ENCODE measurements around the gene DEPDC5.
"Not testable (repeated sequence)": the region's sequence is repeated elsewhere in the genome, so short reads cannot be mapped to it uniquely, and the experiment has no call there.

DEPDC5 gene

DNA sequence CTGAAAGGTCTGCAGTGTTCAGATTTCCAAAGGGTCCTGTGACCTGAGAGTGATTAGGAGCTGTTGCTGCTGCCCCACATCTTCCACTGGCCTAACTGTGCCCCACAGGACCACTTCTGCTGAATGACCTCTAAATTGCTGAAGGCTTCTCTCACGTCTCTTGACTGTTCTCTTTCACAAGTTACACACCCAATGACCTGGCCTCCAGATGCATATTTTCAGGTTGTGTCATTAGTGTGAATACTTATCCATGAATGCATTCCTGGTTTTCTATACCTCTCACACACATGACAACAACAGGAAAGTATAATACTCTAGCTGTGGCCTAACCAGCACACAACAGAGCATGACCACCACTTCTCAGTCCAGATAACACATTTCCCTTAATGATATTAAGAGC, 19.3 kb upstream of the DEPDC5 start:
- H3K4me3 ChIP-seq (ENCODE audit: low read depth in 1 of 2, low read length in 2 of 2): no peak overlapping the region
- no peaks in the 10 kb centered on the region for H3K9me3 ChIP-seq (ENCODE audit: control insufficient read depth in 1 of 2, low read length in 2 of 2)
- H3K4me1 ChIP-seq (ENCODE audit: control insufficient read depth in 1 of 2, insufficient read depth in 2 of 2, low read length in 2 of 2): peaks cover 3 to 4% of the 10 kb centered on the region in 2 donors
- H3K27me3 ChIP-seq (ENCODE audit: low read depth, low read length): no peaks in the 10 kb centered on the region
- H3K36me3 ChIP-seq (ENCODE audit: control insufficient read depth in 1 of 2, insufficient read depth in 2 of 2, low read length in 2 of 2): peaks cover 0 to 12% of the 10 kb centered on the region in 2 donors
- H3K27ac ChIP-seq (ENCODE audit: low read length): no peak overlapping the region

DNA sequence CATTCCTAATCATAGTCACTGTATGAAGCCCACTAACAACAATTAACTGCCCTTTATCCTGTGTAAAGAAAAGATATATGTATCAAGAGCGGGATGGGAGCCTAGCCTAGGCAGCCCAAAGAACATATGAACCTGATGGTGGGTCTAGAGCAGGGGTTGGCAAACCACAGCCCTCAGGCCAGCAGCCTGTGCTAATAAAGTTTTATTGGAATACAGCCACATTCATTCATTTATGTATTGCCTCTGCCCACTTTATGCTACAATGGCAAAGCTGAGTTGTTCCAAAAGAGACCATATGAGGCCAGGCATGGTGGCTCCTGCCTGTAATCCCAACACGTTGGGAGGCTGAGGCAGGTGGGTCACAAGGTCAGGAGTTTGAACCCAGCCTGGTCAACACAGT, 17.4 kb upstream of the DEPDC5 start:
- Histone ChIP-seq H3K36me3 (ENCODE audit: control insufficient read depth in 1 of 2, insufficient read depth in 2 of 2, low read length in 2 of 2) (peaks cover 0 to 12% of the 10 kb centered on the region in 2 donors), H3K4me3 (ENCODE audit: low read depth in 1 of 2, low read length in 2 of 2) (no peak overlapping the region), H3K9me3 (ENCODE audit: control insufficient read depth in 1 of 2, low read length in 2 of 2) (no peaks in the 10 kb centered on the region), H3K4me1 (ENCODE audit: control insufficient read depth in 1 of 2, insufficient read depth in 2 of 2, low read length in 2 of 2) (peaks cover 5% of the 10 kb centered on the region in 2 donors), H3K27ac (ENCODE audit: low read length) (no peak overlapping the region), H3K27me3 (ENCODE audit: low read depth, low read length) (no peaks in the 10 kb centered on the region)

DNA sequence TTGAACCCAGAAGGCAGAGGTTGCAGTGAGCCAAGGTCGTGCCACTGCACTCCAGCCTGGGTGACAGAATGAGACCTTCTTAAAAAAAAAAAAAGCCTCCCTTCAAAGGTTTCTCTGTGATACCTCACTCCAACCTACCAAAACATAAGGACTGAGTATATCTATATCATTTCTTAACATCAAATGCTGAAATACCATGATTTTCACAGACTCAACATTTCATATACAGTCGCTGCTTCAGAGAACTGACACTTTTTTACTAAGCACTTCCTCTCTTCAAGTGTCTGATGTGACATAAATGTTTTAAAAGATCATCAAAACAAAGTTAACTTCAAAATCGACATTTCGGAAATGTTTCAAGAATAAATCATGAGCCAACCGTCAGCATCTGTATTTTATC, 15.9 kb upstream of the DEPDC5 start:
- no peak overlapping the region for H3K4me3 ChIP-seq (ENCODE audit: low read depth in 1 of 2, low read length in 2 of 2)
- no peaks in the 10 kb centered on the region for H3K9me3 ChIP-seq (ENCODE audit: control insufficient read depth in 1 of 2, low read length in 2 of 2)
- H3K4me1 ChIP-seq (ENCODE audit: control insufficient read depth in 1 of 2, insufficient read depth in 2 of 2, low read length in 2 of 2): peaks cover 5% of the 10 kb centered on the region in 2 donors
- H3K27me3 ChIP-seq (ENCODE audit: low read depth, low read length): no peaks in the 10 kb centered on the region
- H3K27ac ChIP-seq (ENCODE audit: low read length): no peak overlapping the region
- peaks cover 0 to 12% of the 10 kb centered on the region in 2 donors for H3K36me3 ChIP-seq (ENCODE audit: control insufficient read depth in 1 of 2, insufficient read depth in 2 of 2, low read length in 2 of 2)

DNA sequence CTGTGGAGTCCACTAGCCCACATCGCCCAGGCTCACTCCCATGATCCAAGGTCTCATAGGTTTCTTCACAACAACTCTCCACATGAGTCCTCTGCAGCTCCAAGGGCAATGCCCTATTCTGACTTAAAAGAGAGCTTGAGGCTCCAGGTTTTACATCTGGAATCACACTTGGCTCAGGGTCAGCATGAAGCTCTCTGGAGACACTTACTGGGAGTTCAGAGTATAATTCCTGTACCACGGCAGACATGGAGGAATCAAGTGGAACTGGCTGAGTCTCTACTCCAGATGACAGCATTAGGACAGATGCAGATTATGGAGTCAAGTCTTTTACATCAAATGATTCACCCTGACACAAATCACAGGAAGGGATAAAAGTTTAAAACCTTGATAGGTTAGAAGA, 15.3 kb upstream of the DEPDC5 start:
- no peaks in the 10 kb centered on the region for H3K27me3 ChIP-seq (ENCODE audit: low read depth, low read length)

DNA sequence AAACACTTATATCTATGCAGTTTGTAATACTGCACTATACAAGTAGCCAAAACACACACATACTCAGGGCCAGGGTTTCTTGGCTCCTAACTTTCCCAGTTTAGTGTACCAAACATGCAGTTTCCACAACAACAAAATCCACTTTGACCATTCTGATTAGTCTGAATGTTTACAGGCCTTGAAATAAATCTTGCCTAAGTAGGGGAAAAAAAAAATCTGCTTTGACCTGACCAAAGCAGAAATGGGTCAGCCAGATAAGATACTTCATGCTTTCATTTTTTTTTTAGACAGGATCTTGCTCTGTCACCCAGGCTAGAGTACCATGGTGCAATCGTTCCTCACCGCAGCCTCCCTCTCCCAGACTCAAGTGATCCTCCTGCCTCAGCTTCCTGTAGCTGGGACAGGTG, 14.0 kb upstream of the DEPDC5 start:
- H3K36me3 ChIP-seq (ENCODE audit: control insufficient read depth in 1 of 2, insufficient read depth in 2 of 2, low read length in 2 of 2): peaks cover 0 to 8% of the 10 kb centered on the region in 2 donors
- no peak overlapping the region for H3K27ac ChIP-seq (ENCODE audit: low read length)
- no peaks in the 10 kb centered on the region for H3K27me3 ChIP-seq (ENCODE audit: low read depth, low read length)
- H3K4me3 ChIP-seq (ENCODE audit: low read depth in 1 of 2, low read length in 2 of 2): no peak overlapping the region
- peaks cover 5% of the 10 kb centered on the region in 2 donors for H3K4me1 ChIP-seq (ENCODE audit: control insufficient read depth in 1 of 2, insufficient read depth in 2 of 2, low read length in 2 of 2)
- no peaks in the 10 kb centered on the region for H3K9me3 ChIP-seq (ENCODE audit: control insufficient read depth in 1 of 2, low read length in 2 of 2)

More for the DNA sequence above, 15.3 kb upstream of the DEPDC5 start:
- Histone ChIP-seq H3K36me3 (ENCODE audit: control insufficient read depth in 1 of 2, insufficient read depth in 2 of 2, low read length in 2 of 2) (peaks cover 0 to 12% of the 10 kb centered on the region in 2 donors), H3K27ac (ENCODE audit: low read length) (no peak overlapping the region), H3K4me1 (ENCODE audit: control insufficient read depth in 1 of 2, insufficient read depth in 2 of 2, low read length in 2 of 2) (peaks cover 5% of the 10 kb centered on the region in 2 donors), H3K9me3 (ENCODE audit: control insufficient read depth in 1 of 2, low read length in 2 of 2) (no peaks in the 10 kb centered on the region), H3K4me3 (ENCODE audit: low read depth in 1 of 2, low read length in 2 of 2) (no peak overlapping the region)

DNA sequence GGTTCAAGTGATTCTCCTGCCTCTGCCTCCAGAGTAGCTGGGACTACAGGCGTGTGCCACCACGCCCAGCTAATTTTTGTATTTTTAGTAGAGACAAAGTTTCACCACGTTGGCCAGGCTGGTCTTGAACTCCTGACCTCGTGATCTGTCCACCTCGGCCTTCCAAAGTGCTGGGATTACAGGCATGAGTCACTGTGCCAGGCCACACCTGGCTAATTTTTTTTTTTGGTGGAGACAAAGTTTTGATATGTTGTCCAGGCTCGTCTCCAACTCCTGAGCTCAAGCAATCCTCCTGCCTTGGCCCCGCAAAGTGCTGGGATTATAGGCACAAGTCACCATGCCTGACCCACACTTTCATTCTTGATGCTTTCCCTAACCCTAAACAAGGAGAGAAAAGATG, 13.5 kb upstream of the DEPDC5 start:
- H3K27ac ChIP-seq (ENCODE audit: low read length); H3K4me3 ChIP-seq (ENCODE audit: low read depth in 1 of 2, low read length in 2 of 2); H3K36me3 ChIP-seq (ENCODE audit: control insufficient read depth in 1 of 2, insufficient read depth in 2 of 2, low read length in 2 of 2); H3K9me3 ChIP-seq (ENCODE audit: control insufficient read depth in 1 of 2, low read length in 2 of 2); H3K27me3 ChIP-seq (ENCODE audit: low read depth, low read length); H3K4me1 ChIP-seq (ENCODE audit: control insufficient read depth in 1 of 2, insufficient read depth in 2 of 2, low read length in 2 of 2): not testable (repeated sequence)

DNA sequence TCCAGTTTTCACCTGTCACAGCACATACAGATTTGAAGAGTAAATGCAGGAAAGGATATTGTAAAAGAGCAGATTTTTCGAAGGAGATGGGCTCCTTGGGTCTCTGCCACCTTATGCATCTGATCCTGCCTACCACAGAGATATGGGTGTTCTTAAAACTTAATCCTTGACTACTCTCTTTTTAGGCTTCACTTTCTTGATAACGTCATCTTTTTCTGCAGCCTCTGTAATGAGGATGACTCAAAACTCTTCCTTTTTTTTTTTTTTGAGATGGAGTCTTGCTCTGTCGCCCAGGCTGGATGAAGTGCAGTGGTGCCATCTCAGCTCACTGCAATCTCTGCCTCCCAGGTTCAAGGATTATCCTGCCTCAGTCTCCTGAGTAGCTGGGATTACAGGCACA, 11.7 kb upstream of the DEPDC5 start:
- Histone ChIP-seq H3K36me3 (ENCODE audit: control insufficient read depth in 1 of 2, insufficient read depth in 2 of 2, low read length in 2 of 2) (peaks cover 0 to 7% of the 10 kb centered on the region in 2 donors), H3K27me3 (ENCODE audit: low read depth, low read length) (no peaks in the 10 kb centered on the region), H3K27ac (ENCODE audit: low read length) (no peak overlapping the region), H3K9me3 (ENCODE audit: control insufficient read depth in 1 of 2, low read length in 2 of 2) (no peaks in the 10 kb centered on the region), H3K4me3 (ENCODE audit: low read depth in 1 of 2, low read length in 2 of 2) (no peak overlapping the region), H3K4me1 (ENCODE audit: control insufficient read depth in 1 of 2, insufficient read depth in 2 of 2, low read length in 2 of 2) (peaks cover 5% of the 10 kb centered on the region in 2 donors)

DNA sequence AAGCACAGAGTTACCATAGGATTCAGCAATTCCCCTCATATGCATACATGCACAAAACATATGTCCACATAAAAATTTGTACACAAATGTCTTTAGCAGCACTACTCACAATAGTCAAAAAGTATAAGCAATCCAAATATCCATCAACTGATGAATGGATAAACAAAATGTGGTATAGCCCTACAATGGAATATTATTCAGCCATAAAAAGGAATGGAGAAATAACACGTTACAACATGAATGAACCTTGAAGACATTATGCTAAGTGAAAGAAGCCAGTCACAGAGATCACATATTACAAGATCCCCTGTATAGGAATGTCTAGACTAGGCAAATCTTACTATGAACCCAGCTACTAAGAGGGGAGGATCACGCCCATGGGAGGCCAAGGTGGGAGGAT, 11.1 kb upstream of the DEPDC5 start:
- peaks cover 0 to 7% of the 10 kb centered on the region in 2 donors for H3K36me3 ChIP-seq (ENCODE audit: control insufficient read depth in 1 of 2, insufficient read depth in 2 of 2, low read length in 2 of 2)
- no peaks in the 10 kb centered on the region for H3K9me3 ChIP-seq (ENCODE audit: control insufficient read depth in 1 of 2, low read length in 2 of 2)
- H3K27ac ChIP-seq (ENCODE audit: low read length): no peak overlapping the region
- H3K27me3 ChIP-seq (ENCODE audit: low read depth, low read length): no peaks in the 10 kb centered on the region
- no peak overlapping the region for H3K4me3 ChIP-seq (ENCODE audit: low read depth in 1 of 2, low read length in 2 of 2)
- H3K4me1 ChIP-seq (ENCODE audit: control insufficient read depth in 1 of 2, insufficient read depth in 2 of 2, low read length in 2 of 2): peaks cover 5 to 10% of the 10 kb centered on the region in 2 donors

DNA sequence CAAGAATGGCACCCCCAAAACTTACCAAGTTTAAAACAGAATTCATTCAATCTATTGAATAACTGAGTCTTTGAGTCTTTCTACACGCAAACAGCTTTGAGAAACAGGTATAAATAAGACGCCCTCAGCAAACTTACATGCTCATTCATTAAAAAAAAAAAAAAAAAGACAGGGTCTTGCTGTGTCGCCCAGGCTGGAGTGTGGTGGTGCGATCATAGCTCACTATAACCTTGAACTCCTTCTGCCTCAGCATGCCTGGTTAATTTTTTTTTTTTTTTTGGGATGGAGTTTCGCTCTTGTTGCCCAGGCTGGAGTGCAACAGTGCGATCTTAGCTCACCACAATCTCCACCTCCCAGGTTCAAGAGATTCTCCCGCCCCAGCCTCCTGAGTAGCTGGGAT, 9.9 kb upstream of the DEPDC5 start:
- peaks cover 13 to 22% of the 10 kb centered on the region in 2 donors for H3K4me1 ChIP-seq (ENCODE audit: control insufficient read depth in 1 of 2, insufficient read depth in 2 of 2, low read length in 2 of 2)
- H3K27me3 ChIP-seq (ENCODE audit: low read depth, low read length): no peaks in the 10 kb centered on the region
- no peak overlapping the region for H3K27ac ChIP-seq (ENCODE audit: low read length)
- H3K4me3 ChIP-seq (ENCODE audit: low read depth in 1 of 2, low read length in 2 of 2): no peak overlapping the region
- H3K36me3 ChIP-seq (ENCODE audit: control insufficient read depth in 1 of 2, insufficient read depth in 2 of 2, low read length in 2 of 2): no peaks in the 10 kb centered on the region
- no peaks in the 10 kb centered on the region for H3K9me3 ChIP-seq (ENCODE audit: control insufficient read depth in 1 of 2, low read length in 2 of 2)

DNA sequence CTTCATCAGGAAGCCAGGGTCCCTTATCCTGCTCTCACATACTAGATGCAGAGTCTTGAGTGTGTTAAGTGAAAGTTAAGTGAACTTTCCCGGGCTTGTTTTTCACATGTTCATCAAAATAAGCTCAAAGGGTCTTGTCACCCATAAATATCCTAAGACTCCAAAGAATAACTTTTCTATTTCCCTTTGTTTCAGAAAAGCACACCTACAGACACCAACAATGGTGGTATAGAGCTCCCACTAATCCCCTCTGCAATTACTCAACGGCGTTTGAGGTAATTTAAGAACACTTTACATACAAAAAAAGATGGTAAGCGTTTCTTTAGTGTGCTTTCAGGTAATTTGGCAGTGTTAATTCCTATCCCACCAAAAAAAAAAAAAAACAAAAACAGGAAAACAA, 6.4 kb upstream of the DEPDC5 start:
- H3K9me3 ChIP-seq (ENCODE audit: control insufficient read depth in 1 of 2, low read length in 2 of 2): no peaks in the 10 kb centered on the region
- H3K36me3 ChIP-seq (ENCODE audit: control insufficient read depth in 1 of 2, insufficient read depth in 2 of 2, low read length in 2 of 2): no peaks in the 10 kb centered on the region
- no peaks in the 10 kb centered on the region for H3K27me3 ChIP-seq (ENCODE audit: low read depth, low read length)
- no peak overlapping the region for H3K4me3 ChIP-seq (ENCODE audit: low read depth in 1 of 2, low read length in 2 of 2)
- peaks cover 20 to 27% of the 10 kb centered on the region in 2 donors for H3K4me1 ChIP-seq (ENCODE audit: control insufficient read depth in 1 of 2, insufficient read depth in 2 of 2, low read length in 2 of 2)
- no peak overlapping the region for H3K27ac ChIP-seq (ENCODE audit: low read length)

DNA sequence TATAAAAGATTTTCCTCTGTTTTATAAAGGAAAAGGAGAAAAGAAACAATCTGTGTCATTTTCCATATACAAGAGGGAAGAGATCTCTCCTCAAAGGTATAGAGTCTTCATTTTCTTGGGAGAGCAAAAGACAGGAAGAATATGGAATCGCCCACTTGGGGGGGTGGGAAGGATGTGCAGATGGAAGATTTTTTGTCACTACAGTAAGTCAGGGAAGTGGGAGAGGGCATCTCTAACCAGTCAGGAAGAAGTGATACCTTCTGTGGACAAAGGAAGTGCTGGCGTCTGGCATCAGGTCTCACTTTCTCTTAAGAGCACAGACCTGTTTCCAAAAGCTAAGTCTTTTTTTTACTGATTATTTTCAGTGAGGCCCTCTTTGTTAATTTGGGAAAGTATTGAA, 5.3 kb upstream of the DEPDC5 start:
- H3K4me1 ChIP-seq (ENCODE audit: control insufficient read depth in 1 of 2, insufficient read depth in 2 of 2, low read length in 2 of 2): peaks cover 28 to 35% of the 10 kb centered on the region in 2 donors
- no peaks in the 10 kb centered on the region for H3K36me3 ChIP-seq (ENCODE audit: control insufficient read depth in 1 of 2, insufficient read depth in 2 of 2, low read length in 2 of 2)
- no peaks in the 10 kb centered on the region for H3K9me3 ChIP-seq (ENCODE audit: control insufficient read depth in 1 of 2, low read length in 2 of 2)
- peak overlapping the region; percentile 88 for H3K27ac ChIP-seq (ENCODE audit: low read length)
- H3K4me3 ChIP-seq (ENCODE audit: low read depth in 1 of 2, low read length in 2 of 2): peak overlapping the region; percentile 89 to 93
- H3K27me3 ChIP-seq (ENCODE audit: low read depth, low read length): no peaks in the 10 kb centered on the region

DNA sequence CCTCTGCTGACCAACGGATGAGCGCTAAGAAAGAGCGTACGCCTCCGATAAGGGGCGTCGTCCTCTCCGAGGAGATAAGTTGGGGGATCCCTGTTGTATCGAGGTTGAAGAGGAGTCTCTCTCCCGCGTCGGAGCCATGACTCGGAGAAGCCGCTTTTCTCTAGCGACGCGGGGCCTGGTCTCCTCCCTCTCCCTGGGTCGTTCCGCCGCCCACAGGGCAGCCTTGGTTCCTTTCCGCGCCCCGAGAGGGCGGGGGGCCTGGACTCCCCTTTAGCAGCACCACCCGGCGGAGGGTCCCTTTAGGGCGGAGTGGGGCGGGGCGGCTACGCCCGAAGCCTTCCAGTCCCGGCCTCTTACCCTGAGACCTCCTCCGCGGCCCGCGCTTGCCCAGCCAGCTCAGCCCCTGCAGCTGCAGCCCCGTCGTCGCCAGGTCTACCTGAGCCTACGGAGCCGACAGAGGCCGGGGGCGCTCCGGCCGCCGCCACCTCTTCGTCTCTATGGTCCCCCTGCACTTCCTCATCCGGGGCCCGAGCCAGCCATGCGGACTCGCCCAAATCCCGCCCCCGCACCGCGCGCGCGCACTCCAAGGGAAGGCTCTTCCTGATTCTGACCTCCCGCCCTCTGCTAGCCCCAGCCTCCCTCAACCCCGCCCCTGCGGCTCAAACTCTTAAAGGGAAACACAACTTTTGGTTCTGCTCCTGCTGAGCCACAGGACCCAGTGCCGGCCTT, 4.0 kb upstream of the DEPDC5 start, which contains the start of gene PRR14L:
PRR14L (minus strand) TSS at position 497 of the 729 bp plus-strand sequence. CDS start 11,272 bp downstream, outside the sequence.
- Histone ChIP-seq H3K27ac (ENCODE audit: low read length) (peak within 1 kb of the TSS; percentile 88), H3K27me3 (ENCODE audit: low read depth, low read length) (no peaks in the 10 kb centered on the region), H3K4me1 (ENCODE audit: control insufficient read depth in 1 of 2, insufficient read depth in 2 of 2, low read length in 2 of 2) (peaks cover 34 to 42% of the 10 kb centered on the region in 2 donors), H3K36me3 (ENCODE audit: control insufficient read depth in 1 of 2, insufficient read depth in 2 of 2, low read length in 2 of 2) (no peaks in the 10 kb centered on the region), H3K4me3 (ENCODE audit: low read depth in 1 of 2, low read length in 2 of 2) (peak within 1 kb of the TSS; percentile 89 to 93), H3K9me3 (ENCODE audit: control insufficient read depth in 1 of 2, low read length in 2 of 2) (no peaks in the 10 kb centered on the region)
